Measurements from ENCODE around the gene MAGI3.
"Not testable (repeated sequence)": the region's sequence is repeated elsewhere in the genome, so short reads cannot be mapped to it uniquely, and the experiment has no call there.

The MAGI3 gene

DNA sequence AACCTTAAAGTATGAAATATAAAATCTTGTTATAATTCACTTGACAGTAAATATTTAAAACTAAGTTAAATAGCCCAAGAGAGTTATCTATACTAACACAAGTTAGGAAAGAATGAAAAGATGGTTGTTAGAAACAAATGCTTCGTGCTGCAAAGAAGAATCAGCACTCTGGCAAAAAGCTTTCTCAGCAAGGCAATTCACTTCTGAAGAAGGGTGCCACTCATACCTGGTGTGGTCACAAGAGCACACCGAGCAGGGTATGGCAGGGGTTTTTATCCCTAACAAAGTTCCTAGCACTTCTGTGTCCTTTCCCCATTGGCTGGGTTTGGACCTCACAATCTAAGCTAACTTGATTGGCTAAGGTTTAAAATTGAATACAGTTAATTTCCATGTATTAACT, 121.0 kb downstream of the MAGI3 start:
- no peak for DNase-seq (ENCODE audit: low read depth, low spot score)

DNA sequence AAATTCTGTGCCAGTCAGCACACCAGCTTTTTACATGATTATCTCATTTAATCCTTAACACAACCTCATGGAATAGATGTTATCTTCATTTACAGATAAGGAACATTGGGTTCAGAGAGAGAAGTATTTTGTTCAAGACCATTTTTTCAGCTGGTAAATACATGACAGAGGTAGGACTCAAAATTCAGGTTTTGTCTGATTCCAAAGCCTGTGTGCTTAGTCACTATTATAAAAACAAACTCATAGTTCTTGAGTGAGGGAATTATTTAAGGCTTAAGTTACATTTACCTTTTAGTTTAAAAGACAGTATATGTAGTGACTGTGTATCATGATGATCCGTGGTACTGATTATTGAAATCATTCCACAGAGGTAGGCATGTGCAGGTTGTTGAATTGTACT, 125.2 kb downstream of the MAGI3 start:
- no peak for DNase-seq (ENCODE audit: low read depth, low spot score)

DNA sequence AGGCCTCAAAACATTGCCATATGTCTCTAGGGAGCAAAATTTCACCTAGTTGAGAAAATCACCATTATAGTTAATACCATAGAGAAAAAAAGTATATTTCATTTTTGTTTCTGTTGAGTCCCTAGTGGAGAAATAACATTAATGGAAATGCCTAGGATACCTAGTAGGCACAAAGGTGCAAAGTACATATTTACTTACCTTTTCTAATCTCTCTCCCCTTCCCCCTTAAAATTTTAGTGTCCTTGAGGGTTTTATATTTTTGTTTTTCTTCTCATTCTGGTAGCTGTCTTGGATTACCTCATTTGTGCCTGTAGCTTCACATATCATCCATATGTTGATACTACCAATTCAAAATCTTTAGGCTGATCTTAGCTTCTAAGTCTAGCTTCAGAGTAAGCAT, 127.0 kb downstream of the MAGI3 start:
- DNase-seq (ENCODE audit: low read depth, low spot score): no peak

DNA sequence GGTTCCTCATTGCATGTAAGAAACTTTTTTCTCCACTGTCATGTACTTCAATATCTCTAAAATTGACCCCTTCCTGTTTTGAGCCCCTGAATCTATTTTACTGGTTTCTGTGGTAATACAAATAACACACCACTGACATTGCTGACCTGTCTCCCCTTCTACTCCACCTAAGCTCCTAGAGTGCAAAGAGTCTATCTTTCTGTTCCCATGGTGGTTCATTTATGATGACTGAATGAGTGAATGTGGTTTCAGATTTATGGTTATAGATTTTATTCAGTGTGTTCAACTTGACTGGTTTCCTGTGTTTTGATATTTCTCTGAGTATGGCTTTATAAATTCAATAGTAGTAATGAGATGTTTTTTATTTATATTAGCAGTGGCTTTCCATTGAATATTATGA, 127.7 kb downstream of the MAGI3 start:
- no peak for DNase-seq (ENCODE audit: low read depth, low spot score)

DNA sequence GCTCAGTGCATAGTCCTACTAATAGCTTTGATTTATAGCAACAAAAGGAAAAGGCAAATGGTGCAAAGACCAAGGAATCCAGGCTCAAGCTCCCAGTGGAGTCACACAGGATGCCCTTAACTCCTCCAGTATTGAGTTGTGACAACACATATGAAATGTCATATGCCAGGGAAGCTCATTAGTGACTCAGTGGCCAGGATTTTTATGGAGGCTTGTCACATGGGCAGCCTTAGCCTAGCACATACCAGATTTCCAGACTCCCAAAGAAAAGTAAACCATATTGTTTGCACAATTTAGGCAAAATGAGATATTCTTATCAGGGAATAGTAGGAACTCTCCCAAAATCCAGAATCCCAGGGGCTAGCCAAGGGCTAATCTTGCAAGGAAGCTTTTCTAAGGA, 129.2 kb downstream of the MAGI3 start:
- no peak for DNase-seq (ENCODE audit: low read depth, low spot score)

DNA sequence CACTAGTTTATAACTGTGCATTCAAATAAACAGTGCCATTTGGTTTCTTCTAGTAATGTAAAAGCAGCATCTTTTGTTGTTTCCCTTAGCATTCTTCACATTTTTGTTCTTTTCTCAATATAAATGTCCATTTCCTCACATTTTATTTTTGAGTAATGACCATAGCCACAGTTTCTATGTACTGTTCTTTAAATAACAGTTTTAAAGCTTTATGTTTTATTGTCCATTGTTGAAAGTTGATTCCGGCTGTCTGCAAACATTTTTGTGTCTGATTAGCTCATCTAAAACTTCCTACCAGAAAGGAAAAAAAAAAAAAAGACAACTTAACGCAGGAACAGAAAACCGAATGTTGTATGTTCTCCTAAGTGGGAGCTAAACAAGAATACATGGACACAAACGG, 139.7 kb downstream of the MAGI3 start:
- no peak for DNase-seq (ENCODE audit: low read depth, low spot score)

DNA sequence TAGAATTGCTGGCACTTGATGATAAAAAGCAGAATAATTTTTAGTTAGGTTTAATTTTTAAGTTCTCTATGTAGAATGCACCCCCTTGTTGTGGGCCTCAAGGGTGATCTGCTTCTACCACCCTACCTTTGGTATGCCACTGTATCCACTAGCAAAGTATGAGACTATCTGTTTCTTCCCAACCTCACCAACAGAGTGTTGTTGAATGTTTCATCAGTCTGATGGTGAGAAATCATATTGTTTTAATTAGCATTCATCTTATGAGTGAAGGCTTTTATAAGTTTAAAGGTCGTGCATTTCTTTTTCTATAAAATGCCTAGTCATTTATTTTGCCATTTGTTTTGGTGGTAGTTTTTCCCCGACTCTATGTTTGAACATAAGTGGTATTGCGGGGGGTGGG, 141.0 kb downstream of the MAGI3 start:
- DNase-seq (ENCODE audit: low read depth, low spot score): no peak

DNA sequence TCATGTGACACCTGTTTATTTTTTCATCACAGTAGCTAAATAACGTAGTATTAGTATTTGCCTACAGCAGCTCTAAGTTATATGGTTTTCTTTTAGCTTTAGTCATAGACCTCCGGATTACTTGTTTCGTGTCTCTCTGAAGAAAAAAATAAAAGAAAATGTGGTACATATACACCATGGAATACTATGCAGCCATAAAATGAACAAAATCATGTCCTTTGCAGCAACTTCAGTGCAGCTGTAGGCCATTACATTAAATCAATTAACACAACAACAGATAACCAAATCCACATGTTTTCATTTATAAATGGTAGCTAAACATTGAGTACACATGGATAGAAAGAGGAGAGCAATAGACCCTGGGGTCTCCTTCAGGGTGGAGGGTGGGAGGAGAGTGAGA, 142.7 kb downstream of the MAGI3 start:
- DNase-seq (ENCODE audit: low read depth, low spot score): no peak

DNA sequence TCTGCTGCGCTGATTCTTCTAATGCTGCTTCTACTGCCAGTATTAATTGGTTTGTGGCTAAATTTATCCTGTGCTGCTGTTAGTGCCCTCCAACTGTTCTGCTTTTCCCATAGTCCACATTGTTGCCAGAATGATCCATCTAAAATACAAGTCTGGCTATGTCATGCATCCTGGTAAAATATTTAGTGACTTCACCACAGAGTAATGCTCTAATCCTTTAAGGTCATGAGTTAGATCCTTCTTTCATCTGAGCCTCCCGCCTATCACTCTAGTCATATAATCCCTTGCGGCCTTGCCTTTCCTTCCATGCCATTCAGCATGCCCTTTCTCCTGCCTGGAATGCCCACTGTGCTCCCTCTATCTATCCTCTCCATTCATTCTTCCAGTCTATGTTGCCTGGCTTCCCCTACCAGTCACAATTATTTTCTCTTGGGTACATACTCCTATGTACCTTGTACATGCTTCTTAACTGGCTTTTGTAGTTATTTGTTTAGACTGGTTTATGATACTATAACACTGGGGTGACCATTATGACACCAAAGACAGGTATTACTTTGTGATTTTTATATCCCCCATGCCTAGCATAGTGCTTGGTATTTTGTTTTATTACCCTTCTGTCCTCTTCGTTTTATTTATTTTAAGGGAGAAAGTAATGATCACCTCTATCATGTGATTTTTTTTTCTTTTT, 144.0 kb downstream of the MAGI3 start:
- no peak for DNase-seq (ENCODE audit: low read depth, low spot score)

DNA sequence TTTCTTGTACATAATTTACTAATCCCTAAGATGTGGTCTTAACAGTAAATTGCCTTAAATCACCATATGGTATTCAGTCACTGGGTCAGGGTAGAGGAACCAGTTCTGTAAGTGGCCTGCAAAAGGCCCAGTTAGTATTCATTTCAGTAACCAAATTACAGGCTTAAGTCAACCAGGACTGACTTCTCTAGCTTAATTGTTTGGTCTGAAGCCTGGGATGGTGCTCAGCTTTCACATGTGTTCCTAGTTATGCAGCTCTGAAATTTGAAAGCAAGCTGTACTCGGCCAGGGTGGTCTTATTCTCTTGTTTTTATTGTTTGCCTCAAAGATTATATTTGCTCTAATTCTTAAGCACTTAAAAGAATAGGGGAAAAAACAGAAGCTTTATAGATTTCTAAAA, 144.6 kb downstream of the MAGI3 start:
- DNase-seq (ENCODE audit: low read depth, low spot score): no peak

DNA sequence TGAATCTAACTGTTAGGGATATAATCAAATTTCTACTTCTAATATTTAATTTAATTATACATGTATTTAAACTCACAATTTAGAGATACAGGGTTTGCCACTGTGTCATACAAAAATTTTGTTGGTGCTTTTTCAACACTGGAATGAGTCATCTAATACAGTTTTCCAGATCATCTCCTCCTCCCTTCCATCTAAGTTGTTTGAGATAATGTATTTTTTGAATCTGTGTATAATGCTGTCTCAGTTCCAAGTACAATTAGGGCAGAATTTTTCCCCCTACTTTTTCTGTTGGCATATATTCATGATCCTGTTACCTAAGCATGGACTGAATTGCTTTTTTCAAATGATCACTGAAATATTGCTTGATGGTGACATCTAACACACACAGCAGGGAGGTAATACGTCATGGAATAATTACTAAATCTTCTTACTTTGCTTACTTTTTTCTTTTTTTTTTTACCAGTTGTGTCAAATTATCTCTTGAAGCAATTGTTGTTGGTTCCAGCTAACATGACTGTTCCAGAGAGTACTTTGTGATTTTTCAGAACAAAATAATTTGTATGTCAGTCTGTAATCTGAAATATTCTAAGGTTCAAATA, 146.0 kb downstream of the MAGI3 start:
- DNase-seq (ENCODE audit: low read depth, low spot score): no peak

DNA sequence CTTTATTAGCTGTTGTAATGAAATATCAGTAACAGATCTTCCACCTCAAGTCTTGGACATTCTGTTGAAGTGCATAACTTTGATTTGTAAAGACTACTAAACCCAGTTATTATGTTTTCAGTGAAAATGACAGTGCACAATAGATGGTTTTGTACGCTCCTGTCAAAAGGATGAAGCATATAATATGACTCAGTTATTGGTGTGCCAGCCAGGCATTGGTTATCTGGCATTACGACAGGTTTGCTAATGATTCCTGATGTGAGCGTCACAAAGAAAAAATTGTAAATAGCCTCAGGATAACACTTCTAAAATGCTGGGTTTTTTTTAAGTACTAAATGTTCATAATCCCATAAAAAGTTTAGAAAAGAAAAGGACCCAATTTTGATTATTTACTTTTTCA, 147.9 kb downstream of the MAGI3 start:
- no peak for DNase-seq (ENCODE audit: low read depth, low spot score)

DNA sequence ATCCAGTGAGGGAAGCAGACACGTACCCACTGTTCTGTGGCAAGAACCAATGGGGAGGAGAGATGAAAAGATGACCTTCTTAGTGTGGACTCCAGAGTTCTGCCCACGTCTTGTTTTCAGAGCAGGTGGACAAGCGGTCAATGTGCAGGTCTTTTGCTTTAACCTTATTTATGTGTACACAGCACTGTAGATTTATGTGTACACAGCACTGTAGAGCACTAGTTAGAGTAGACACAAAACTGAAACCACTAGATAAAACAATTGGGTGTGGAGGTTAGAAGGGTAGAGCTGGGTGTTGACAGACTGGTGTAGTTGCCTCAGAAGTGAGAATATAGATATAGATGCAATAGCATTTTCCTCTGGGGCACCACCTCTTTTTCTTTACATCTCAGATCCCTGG, 150.0 kb downstream of the MAGI3 start:
- no peak for DNase-seq (ENCODE audit: low read depth, low spot score)

DNA sequence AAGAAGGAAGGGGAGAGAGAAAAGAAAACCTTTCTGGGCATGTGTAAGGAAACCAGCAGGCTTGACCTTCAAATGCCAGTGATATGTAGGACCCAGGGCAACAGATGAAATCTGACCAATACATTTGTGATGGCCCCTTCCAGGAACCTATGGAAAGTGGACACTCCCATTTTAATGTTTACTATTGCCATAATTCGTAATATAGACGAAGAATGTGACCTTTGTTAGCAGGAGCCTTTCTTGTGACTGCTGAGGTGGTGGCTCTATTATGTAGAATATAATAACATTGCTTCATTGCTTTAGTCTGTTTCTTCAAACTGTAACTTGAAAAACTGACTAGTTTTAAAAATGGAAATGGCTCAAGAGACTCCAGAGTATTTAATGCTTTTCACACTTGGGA, 150.8 kb downstream of the MAGI3 start:
- DNase-seq (ENCODE audit: low read depth, low spot score): no peak

DNA sequence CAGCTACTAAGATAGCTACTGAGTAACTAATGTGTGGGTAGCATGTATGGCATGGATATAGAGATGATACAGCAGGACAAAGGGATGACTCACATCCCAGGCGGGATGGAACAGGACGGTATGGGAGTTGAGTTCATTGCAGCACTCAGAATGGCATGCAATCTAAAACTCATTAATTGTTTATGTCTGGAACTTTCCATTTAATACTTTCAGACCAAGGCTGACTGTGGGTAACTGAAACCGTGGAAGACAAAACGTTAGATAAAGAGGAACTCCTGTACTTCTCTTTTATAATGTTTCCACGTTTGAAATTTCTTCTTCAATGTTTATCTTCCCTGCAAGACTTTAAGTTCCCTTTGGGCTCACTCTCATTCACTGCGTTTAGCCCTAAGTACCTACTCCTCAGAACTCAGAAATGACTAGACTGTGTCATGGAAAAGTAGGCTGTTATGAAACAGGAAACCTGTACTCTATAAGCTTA, 151.9 kb downstream of the MAGI3 start:
- DNase-seq (ENCODE audit: low read depth, low spot score): peak; percentile 10

DNA sequence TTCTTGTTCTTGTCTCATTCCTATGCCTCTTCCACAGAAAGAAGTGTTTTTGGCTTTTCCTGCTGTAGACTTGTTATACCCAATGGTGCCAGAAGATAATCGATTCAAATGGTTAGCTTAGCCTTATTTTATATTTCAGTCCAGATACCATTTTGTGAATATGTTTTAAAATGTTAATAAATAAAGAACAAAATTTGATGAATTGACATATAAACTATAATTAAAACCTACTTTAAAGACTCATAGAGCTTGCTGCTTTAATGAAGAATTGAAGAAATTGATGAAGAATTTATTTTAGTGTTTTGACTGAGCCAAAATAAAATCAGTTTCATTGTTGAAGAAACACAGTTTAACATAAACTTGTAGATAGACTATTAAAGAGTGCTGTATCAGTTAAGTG, 152.8 kb downstream of the MAGI3 start:
- DNase-seq (ENCODE audit: low read depth, low spot score): no peak

DNA sequence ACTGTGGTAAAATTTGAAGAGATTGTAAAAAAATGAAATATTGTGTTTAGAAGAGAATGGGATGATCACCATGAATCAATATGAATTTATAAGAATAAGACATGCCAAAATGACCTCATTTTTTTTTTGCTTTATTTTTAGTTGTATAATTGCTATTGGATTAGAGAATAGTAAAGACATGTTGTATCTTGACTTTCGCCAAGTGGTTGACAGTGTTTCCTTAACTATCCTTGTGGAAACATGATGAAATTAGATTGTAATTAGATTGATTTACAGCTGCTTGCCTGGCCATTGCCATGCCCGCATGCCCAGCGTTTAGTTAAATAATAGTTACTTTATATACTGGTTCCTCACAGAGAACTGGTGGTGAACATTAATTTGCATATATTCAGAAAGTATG, 154.9 kb downstream of the MAGI3 start:
- no peak for DNase-seq (ENCODE audit: low read depth, low spot score)

DNA sequence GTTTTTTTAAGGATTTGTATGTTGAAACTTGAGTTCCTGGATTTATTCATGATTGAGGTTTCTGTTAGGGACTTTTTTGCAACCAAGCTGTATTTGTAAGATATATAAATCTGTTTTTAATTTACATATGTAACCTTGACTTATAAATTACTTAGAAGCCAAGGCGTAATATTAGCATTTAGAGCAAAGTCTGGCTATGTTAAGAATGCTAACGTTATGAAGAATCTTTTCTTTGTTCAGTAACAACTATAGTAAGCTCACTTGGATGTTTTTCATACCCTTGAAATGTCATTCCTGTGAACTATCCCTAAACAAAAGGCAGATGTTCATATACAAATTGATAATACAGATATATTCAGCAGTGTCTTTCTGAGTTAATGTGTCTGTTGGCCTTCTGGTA, 155.3 kb downstream of the MAGI3 start:
- no peak for DNase-seq (ENCODE audit: low read depth, low spot score)

DNA sequence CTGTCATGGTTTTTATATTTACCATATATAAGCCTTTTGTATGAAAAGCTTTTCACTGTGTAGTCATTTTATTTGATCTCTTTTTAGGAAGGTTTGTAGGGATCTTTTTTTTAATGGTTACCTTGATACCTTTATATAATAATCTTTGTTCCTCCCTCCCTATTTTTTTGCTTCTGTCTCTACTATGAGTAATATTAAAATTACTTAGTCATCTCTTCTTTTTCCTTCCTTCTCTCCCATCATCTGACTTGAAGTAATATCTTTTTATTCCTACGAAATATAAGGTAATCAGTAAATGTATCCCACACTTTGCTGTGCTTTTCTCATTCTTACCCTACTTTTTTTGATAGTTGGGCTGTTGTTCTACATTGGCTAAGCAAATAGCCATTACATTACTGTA, 161.4 kb downstream of the MAGI3 start:
- no peak for DNase-seq (ENCODE audit: low read depth, low spot score)

DNA sequence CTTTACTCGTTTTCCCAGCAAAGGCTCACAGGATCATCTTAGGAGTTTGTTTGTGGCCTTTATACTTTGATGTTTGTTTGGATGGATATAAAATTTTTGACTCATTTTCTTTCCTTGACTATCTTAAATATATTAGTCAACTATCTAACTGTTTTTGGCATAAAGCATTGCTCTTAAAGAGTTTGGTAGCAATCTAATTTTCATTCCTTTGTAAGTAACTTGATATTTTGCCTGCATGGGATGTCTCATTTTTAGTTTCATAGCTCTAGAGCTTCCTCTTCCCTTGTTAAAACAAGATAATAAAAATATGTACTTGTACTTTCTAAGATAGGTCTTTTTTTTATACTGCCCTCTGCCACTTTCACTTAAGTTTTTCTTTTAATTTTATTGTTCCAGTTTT, 161.9 kb downstream of the MAGI3 start:
- no peak for DNase-seq (ENCODE audit: low read depth, low spot score)

DNA sequence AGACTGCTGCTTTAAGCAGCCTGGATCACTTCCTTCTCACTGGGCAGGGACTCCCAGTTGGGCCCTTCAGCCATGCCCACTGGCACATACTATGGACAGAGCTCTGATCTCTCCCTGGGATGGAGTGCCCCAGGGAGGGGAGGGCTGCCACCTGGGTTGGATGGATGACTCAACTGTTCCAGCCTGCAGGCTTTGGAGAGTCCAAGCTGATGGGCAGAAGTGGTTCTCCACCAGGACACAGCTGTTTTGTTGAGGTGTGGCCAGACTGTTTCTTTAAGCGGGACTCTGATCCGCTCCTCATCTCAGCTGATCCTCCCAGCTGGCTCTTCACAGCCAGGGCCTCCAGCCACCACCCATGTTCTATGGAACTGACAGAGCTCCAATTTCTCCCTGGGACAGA, 166.9 kb downstream of the MAGI3 start:
- no peak for DNase-seq (ENCODE audit: low read depth, low spot score)

DNA sequence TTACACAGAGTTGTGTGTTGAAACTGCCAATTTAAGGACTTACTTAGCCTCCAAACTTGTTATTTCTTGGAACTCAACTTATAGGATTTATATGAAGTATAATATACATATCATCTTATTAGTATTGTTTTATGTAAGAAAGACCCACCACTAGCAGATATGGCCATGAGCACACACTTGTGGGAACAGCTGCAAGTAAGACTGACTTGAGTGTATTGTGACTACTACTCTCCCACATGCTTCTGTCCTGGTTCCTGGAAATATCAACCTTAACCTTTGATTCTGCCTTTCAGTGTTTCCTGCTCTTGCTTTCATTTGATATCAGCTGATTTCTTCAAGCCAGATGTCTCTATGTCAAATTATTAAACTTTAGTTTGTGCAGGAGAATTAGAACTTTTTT, 175.3 kb downstream of the MAGI3 start:
- no peak for DNase-seq (ENCODE audit: low read depth, low spot score)

DNA sequence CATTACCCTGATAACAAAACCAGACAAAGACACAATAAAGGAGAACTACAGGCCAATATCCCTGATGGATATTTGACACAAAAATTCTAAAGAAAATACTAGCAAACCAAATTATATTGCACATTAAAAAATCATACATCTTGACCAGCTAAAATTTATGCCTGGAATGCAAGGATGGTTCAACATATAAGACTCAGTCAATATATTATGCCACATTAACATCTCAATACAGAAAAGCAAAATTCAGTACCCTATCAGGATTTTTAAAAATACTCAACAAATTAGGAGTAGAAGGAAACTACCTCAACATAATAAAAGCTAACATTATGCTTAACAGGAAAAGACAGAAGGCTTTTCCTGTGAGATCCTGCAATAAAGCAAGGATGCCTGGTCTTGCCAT, 177.1 kb downstream of the MAGI3 start:
- DNase-seq (ENCODE audit: low read depth, low spot score): no peak

DNA sequence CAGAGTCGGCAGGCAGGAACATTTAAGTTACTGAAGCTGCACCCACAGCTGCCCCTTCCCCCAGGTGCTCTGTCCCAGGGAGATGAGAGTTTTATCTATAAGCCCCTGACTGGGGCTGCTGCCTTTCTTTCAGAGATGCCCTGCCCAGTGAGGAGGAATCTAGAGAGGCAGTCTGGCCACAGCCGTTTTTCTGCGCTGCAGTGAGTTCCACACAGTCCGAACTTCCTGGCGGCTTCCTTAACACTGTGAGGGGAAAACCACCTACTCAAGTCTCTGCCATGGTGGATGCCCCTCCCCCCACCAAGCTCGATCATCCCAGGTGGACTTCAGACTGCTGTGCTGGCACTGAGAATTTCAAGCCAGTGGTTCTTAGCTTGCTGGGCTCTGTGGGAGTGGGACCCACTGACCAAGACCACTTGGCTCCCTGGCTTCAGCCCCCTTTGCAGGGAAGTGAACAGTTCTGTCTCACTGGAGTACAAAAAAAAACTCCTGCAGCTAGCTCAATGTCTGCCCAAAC, 185.5 kb downstream of the MAGI3 start:
- DNase-seq (ENCODE audit: low read depth, low spot score): not testable (repeated sequence)

Data from brain pericyte (primary cell).